Ascending aorta (tissue), 2 donors: ENCODE results near the gene RTL1. TPM values are rescaled to one million over a fixed set of nuclear protein-coding genes. Genes with fewer than 3 reads are reported as not detected.

Source experiments
- DNase-seq, 2 donors: peaks; one replicate each; pipeline ENCODE4 v3.0.0-alpha.2; 2019; ENCODE audit warnings: low spot score in 2 of 2
- H3K27ac ChIP-seq, 2 donors: fragments of 200-600 bp; sonication (generic); one replicate each; pipeline ENCODE4 v1.5.1; 2016 to 2017; ENCODE audit warnings: mild to moderate bottlenecking in 1 of 2
- H3K27me3 ChIP-seq: fragments of 200-600 bp; sonication (generic); one replicate; pipeline ENCODE4 v1.5.1; 2017
- H3K36me3 ChIP-seq, 2 donors: fragments of 200-600 bp; sonication (generic); one replicate each; pipeline ENCODE4 v1.5.1; 2016
- H3K4me1 ChIP-seq, 2 donors: fragments of 200-600 bp; sonication (generic); one replicate each; pipeline ENCODE4 v1.5.1; 2016 to 2017; ENCODE audit warnings: mild to moderate bottlenecking in 1 of 2
- H3K4me3 ChIP-seq, 2 donors: fragments of 200-600 bp; sonication (generic); one replicate each; pipeline ENCODE4 v1.5.1; 2016 to 2017; ENCODE audit warnings: mild to moderate bottlenecking in 1 of 2
- H3K9me3 ChIP-seq, 2 donors: fragments of 200-600 bp; sonication (generic); one replicate each; pipeline ENCODE4 v1.5.1; 2016
- intact Hi-C: fragments of 100-400 bp; cut with DNase I; formaldehyde crosslinking; loops from one replicate; pipeline ENCODE4 v1.15.1; 2023
- total RNA-seq: library from RNA; depleted of rRNA; stranded (reverse); fragments of >200 nt; gene quantifications from one replicate; pipeline ENCODE4 v1.1.0, GENCODE V29; 2016
- TF ChIP-seq, protein P1 (sequence below), 3 experiments: fragments of 200-600 bp in 2 of 3; fragments of 450-650 bp in 1 of 3; sonication (generic) in 2 of 3; IDR thresholded peaks; one replicate each; pipeline ENCODE4 v1.5.1; 2016 to 2019; ENCODE audit warnings: antibody characterized with exemption in 3 of 3, mild to moderate bottlenecking in 1 of 3, moderate library complexity in 1 of 3

The RTL1 gene
- total RNA-seq, 1 donor from 2014 or later, result not detected

DNA sequence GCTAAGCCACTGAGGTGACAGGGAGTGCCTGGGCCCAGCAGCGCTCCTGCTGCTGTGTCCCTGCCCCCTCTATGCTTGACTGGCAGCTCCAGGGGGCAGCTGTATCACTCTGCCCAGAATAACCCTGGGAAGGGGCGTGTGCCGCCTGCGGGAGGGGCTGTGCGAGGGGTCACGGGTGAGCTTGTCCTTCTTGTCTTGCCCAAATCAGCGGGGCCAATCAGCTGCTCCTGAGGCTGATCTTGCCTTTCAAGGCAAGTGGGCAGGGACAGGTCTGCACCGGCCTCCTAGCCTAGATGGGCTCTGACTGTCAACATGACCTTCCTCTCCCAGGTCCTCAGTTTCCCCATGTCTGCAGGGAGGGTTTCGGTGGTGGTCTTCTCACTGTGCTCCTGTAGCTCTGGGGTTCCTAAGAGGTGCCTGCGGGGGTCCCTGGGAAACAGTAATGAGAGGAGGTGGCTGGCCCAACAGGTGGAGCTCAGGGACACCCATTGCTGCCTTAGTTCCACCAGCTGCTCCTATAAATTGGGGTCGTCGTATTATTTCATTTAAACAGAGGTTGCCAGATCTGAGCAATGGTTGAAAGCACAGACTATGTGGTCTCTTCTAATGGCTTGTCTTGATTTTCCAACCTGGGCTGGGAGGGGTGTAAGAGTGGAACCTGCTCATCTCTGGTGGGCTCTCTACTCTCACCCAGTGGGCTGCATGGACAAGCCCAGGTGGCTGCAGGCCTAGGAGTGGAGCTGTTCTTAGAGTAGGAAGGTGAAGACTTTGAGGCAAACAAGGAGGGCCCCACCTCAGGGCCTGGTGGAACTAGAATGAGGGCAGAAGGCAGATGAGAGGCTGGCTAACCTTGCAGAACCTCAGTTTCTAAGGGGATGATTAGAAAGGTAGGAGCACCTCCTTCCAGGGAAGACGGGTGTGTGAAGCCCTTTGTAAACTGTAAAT is 11.7 kb downstream of the RTL1 start:
- DNase-seq, result peak in 1 of 2 donors; percentile 31
- TF ChIP-seq, protein P1, sequence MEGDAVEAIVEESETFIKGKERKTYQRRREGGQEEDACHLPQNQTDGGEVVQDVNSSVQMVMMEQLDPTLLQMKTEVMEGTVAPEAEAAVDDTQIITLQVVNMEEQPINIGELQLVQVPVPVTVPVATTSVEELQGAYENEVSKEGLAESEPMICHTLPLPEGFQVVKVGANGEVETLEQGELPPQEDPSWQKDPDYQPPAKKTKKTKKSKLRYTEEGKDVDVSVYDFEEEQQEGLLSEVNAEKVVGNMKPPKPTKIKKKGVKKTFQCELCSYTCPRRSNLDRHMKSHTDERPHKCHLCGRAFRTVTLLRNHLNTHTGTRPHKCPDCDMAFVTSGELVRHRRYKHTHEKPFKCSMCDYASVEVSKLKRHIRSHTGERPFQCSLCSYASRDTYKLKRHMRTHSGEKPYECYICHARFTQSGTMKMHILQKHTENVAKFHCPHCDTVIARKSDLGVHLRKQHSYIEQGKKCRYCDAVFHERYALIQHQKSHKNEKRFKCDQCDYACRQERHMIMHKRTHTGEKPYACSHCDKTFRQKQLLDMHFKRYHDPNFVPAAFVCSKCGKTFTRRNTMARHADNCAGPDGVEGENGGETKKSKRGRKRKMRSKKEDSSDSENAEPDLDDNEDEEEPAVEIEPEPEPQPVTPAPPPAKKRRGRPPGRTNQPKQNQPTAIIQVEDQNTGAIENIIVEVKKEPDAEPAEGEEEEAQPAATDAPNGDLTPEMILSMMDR (IDR thresholded peaks at IDR 0.05), result no peak
- Histone ChIP-seq H3K4me1 (no peaks in the 10 kb centered on the region), H3K36me3 (no peaks in the 10 kb centered on the region), H3K4me3 (no peak overlapping the region), H3K9me3 (no peaks in the 10 kb centered on the region), H3K27ac (no peak overlapping the region), H3K27me3 (no peaks in the 10 kb centered on the region)
- intact Hi-C loops, result no loop called here

DNA sequence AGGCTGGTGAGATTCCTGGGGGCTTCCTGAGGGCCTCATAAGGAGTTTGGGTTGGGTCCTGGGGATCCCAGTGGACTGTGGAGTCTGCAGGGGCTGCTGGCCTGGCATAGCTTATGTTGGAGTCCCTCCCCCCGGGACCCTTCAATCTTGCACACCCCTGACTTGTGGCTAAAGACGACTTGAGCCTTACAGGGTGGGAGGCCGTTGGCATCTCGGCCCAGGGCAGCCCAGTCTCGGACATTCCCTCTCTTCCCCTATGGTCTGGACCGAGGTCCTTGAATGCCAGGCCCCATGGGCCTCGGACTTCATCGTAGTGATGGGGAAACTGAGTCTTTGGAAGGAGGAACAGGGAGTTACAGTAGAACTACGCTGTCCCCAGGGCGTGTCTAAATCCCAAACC is 12.5 kb downstream of the RTL1 start:
- TF ChIP-seq, protein P1 (IDR thresholded peaks at IDR 0.05), result no peak
- intact Hi-C loops, result no loop called here
- no peaks in the 10 kb centered on the region for H3K9me3 ChIP-seq
- no peak overlapping the region for H3K4me3 ChIP-seq
- no peak overlapping the region for H3K27ac ChIP-seq
- DNase-seq, result no peak
- no peaks in the 10 kb centered on the region for H3K36me3 ChIP-seq
- H3K27me3 ChIP-seq, result no peaks in the 10 kb centered on the region
- H3K4me1 ChIP-seq, result no peaks in the 10 kb centered on the region

DNA sequence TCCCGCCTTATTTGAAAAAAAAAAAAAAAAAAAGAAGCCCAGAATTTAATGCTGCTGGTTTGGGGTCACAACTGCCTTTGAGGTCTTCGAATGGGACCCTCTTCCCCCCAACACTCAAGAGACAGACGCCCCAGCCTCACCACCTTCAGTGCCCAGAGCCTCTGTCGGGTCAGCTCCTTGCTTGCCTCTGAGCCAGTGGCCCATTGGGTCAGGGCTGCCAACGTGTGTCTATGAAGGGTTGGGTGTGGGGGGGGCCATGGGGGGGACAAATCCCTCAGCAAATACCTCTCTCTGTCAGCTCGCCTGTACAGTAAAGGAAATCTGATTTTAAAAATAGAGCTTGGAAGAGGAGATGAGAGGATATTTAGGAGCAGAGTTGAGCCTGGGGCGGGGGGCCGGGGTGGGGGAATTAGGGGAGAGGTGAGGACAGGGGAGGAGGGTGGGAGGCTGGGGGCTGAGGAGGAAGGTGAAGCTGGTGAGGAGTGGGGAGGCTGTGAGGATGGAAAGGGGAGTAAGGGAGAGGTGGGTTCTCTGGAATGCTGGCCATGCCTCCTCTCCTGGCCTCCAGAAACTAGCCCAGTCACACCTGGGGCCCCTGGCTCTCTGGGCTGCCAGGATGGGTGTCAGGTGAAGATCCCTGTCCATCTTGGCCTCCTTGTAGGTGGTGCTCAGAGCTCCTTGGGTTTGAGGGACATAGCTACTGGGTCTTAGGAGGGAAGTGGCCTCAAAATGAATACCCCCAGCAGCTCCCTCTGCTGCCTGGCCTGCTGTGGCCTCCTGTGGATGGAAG is 13.3 kb downstream of the RTL1 start:
- Histone ChIP-seq H3K27ac (no peak overlapping the region), H3K4me3 (no peak overlapping the region), H3K27me3 (no peaks in the 10 kb centered on the region), H3K9me3 (no peaks in the 10 kb centered on the region), H3K4me1 (no peaks in the 10 kb centered on the region), H3K36me3 (no peaks in the 10 kb centered on the region)
- TF ChIP-seq, protein P1 (IDR thresholded peaks at IDR 0.05), result no peak
- DNase-seq, result peak in 1 of 2 donors; percentile 18
- intact Hi-C loops, result no loop called here

DNA sequence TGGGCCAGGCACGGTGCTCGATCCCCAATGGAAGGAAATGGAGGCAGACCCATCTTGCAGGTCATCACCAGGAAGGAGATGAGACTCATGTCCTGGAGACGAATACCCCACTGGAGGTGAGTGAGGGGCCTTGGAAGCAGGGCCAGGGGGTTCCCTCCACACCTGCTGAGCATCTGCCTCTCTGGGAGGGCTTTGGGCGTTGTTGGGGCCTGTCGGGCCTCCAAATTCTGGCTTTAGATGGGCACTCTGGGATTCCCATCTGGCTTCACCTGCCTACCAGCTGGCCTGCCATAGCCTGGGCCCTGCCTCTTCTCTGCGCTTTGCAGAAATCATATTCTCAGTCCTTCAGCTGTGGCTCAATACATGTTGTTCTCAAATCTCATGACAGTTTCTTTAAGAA is 13.9 kb downstream of the RTL1 start:
- Histone ChIP-seq H3K36me3 (no peaks in the 10 kb centered on the region), H3K4me1 (no peaks in the 10 kb centered on the region), H3K4me3 (no peak overlapping the region), H3K9me3 (no peaks in the 10 kb centered on the region), H3K27me3 (no peaks in the 10 kb centered on the region), H3K27ac (no peak overlapping the region)
- DNase-seq, result peak in 1 of 2 donors; percentile 5
- TF ChIP-seq, protein P1 (IDR thresholded peaks at IDR 0.05), result no peak
- intact Hi-C loops, result no loop called here

DNA sequence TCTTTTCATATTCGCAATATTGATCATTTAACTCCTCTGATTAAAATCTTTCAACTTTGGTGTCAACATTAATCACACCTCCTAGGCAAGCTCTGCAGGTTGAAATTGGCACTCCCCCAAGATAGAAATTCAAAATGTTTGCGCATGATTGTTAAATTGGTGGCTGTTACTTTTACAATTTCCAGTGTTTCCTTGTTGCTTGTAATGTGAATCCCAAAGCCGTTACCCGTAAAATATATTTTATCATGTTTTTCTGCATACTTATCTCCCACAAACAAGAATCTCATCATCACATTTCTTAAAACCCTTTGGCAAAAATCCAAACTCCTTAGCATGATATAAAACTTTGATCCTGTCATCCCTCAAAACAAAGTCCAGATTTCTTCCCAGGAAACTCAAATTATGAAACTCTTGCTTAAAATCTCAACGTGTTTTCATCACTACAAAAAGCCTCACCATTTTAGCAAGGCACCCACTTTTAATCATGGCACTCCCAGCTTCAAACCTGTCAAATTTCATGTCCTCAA is 14.7 kb downstream of the RTL1 start:
- no peak overlapping the region for H3K4me3 ChIP-seq
- H3K36me3 ChIP-seq, result no peaks in the 10 kb centered on the region
- no peaks in the 10 kb centered on the region for H3K27me3 ChIP-seq
- H3K27ac ChIP-seq, result no peak overlapping the region
- intact Hi-C loops, result no loop called here
- TF ChIP-seq, protein P1 (IDR thresholded peaks at IDR 0.05), result no peak
- no peak for DNase-seq
- H3K9me3 ChIP-seq, result no peaks in the 10 kb centered on the region
- H3K4me1 ChIP-seq, result no peaks in the 10 kb centered on the region
